Ovary (tissue), 3 donors: ENCODE measurements around the gene ERC1.

Source experiments
- POLR2A ChIP-seq: fragments of 450-650 bp; IDR thresholded peaks from one replicate; pipeline ENCODE4 v1.6.1; 2017; ENCODE audit warnings: antibody characterized with exemption, mild to moderate bottlenecking, moderate library complexity
- TF ChIP-seq, protein P1 (sequence below), 3 donors: fragments of 450-650 bp in 2 of 3; fragments of 200-600 bp in 1 of 3; IDR thresholded peaks; one replicate each; pipeline versions ENCODE4 v1.5.1 to v1.8.0; 2016 to 2022; ENCODE audit warnings: antibody characterized with exemption in 3 of 3, mild to moderate bottlenecking in 1 of 3
- donor health status: DM: no; HTN: no; CAD: no.

DNA sequence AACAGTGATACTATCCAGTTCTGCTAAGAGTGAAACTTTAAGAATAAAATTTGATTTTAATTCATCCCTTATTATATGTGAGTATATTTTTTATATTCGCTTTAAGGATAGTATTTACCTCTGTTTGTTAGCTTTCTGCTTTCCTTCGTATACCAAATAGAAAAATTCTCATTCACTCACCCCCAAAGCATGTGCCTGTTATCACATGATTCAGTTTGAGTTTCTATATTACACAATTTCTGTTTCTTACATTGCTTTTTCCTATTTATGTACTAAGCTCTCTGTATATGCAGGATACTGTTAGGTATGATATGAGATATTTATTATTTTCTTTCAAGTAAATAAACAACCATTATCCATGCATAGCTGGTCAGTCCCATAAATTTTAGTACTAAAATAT lies 328.2 kb downstream of the ERC1 start:
- TF ChIP-seq, protein P1, sequence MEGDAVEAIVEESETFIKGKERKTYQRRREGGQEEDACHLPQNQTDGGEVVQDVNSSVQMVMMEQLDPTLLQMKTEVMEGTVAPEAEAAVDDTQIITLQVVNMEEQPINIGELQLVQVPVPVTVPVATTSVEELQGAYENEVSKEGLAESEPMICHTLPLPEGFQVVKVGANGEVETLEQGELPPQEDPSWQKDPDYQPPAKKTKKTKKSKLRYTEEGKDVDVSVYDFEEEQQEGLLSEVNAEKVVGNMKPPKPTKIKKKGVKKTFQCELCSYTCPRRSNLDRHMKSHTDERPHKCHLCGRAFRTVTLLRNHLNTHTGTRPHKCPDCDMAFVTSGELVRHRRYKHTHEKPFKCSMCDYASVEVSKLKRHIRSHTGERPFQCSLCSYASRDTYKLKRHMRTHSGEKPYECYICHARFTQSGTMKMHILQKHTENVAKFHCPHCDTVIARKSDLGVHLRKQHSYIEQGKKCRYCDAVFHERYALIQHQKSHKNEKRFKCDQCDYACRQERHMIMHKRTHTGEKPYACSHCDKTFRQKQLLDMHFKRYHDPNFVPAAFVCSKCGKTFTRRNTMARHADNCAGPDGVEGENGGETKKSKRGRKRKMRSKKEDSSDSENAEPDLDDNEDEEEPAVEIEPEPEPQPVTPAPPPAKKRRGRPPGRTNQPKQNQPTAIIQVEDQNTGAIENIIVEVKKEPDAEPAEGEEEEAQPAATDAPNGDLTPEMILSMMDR (IDR thresholded peaks at IDR 0.05): no peak
- TF ChIP-seq POLR2A: no peak
